HepG2 (cell line): ENCODE measurements around the gene UBL7. TPM values are rescaled to one million over a fixed set of nuclear protein-coding genes. Genes with fewer than 3 reads are reported as not detected.

Source experiments
- DRAP1 ChIP-seq: IDR thresholded peaks from 2 replicates; pipeline ENCODE4 v1.6.1; 2016; ENCODE audit warnings: missing genetic modification reagents, missing compliant biosample characterization
- E2F5 ChIP-seq: sonication (generic); formaldehyde crosslinking; conservative IDR thresholded peaks from 2 replicates; pipeline ENCODE4 v1.4.0; 2020; ENCODE audit warnings: missing genetic modification reagents
- GATAD1 ChIP-seq: IDR thresholded peaks from 2 replicates; pipeline ENCODE4 v1.6.1; 2016; ENCODE audit warnings: missing genetic modification reagents, missing compliant biosample characterization
- NR2F6 ChIP-seq, 2 experiments: IDR thresholded peaks; 2 replicates each; pipeline ENCODE4 v1.6.1; 2016; ENCODE audit warnings: antibody characterized with exemption in 1 of 2, mild to moderate bottlenecking in 1 of 2
- PHF8 ChIP-seq: sonication (generic); formaldehyde crosslinking; IDR thresholded peaks from 2 replicates; pipeline ENCODE4 v1.5.0; 2020; ENCODE audit warnings: missing genetic modification reagents
- SALL1 ChIP-seq: sonication (generic); formaldehyde crosslinking; IDR thresholded peaks from 2 replicates; pipeline ENCODE4 v1.8.0; 2022; ENCODE audit warnings: mild to moderate bottlenecking, missing genetic modification reagents
- SIX1 ChIP-seq: sonication (generic); formaldehyde crosslinking; IDR thresholded peaks from 2 replicates; pipeline ENCODE4 v1.4.0; 2020; ENCODE audit warnings: missing genetic modification reagents, borderline replicate concordance
- SSRP1 ChIP-seq: IDR thresholded peaks from 2 replicates; pipeline ENCODE4 v1.6.1; 2016; ENCODE audit warnings: control low read depth
- STAG1 ChIP-seq: sonication (generic); formaldehyde crosslinking; IDR thresholded peaks from 2 replicates; pipeline ENCODE4 v1.4.0; 2020; ENCODE audit warnings: missing genetic modification reagents
- TARDBP ChIP-seq: sonication (generic); formaldehyde crosslinking; IDR thresholded peaks from 2 replicates; pipeline ENCODE4 v1.8.0; 2022; ENCODE audit warnings: mild to moderate bottlenecking, missing genetic modification reagents
- TEAD2 ChIP-seq: sonication (generic); formaldehyde crosslinking; IDR thresholded peaks from 2 replicates; pipeline ENCODE4 v1.9.0; 2021; ENCODE audit warnings: missing genetic modification reagents
- ZBTB46 ChIP-seq: sonication (generic); formaldehyde crosslinking; IDR thresholded peaks from 2 replicates; pipeline ENCODE4 v1.4.0; 2020; ENCODE audit warnings: mild to moderate bottlenecking, missing genetic modification reagents, borderline replicate concordance
- ZFP90 ChIP-seq: sonication (generic); formaldehyde crosslinking; IDR thresholded peaks from 2 replicates; pipeline ENCODE4 v1.8.0; 2022; ENCODE audit warnings: missing genetic modification reagents, mild to moderate bottlenecking, inconsistent platforms, borderline replicate concordance
- ZMYM3 ChIP-seq: sonication (generic); formaldehyde crosslinking; IDR thresholded peaks from 2 replicates; pipeline ENCODE4 v1.5.1; 2020; ENCODE audit warnings: mild to moderate bottlenecking, missing genetic modification reagents
- ZNF143 ChIP-seq: sonication (generic); formaldehyde crosslinking; IDR thresholded peaks from 2 replicates; pipeline ENCODE4 v1.4.0; 2020; ENCODE audit warnings: missing genetic modification reagents
- ZNF234 ChIP-seq: sonication (generic); formaldehyde crosslinking; conservative IDR thresholded peaks from 2 replicates; pipeline ENCODE4 v1.5.1; 2020; ENCODE audit warnings: mild to moderate bottlenecking, missing genetic modification reagents
- ZNF253 ChIP-seq: sonication (generic); formaldehyde crosslinking; IDR thresholded peaks from 2 replicates; pipeline ENCODE4 v1.8.0; 2022; ENCODE audit warnings: mild to moderate bottlenecking, missing genetic modification reagents, borderline replicate concordance
- ZNF30 ChIP-seq: sonication (generic); formaldehyde crosslinking; IDR thresholded peaks from 2 replicates; pipeline ENCODE4 v1.5.0; 2020; ENCODE audit warnings: mild to moderate bottlenecking, missing genetic modification reagents
- ZNF34 ChIP-seq: sonication (generic); formaldehyde crosslinking; IDR thresholded peaks from 2 replicates; pipeline ENCODE4 v1.4.0; 2020; ENCODE audit warnings: mild to moderate bottlenecking, missing genetic modification reagents, borderline replicate concordance
- ZNF547 ChIP-seq: sonication (generic); formaldehyde crosslinking; IDR thresholded peaks from 2 replicates; pipeline ENCODE4 v1.5.1; 2020; ENCODE audit warnings: mild to moderate bottlenecking, missing genetic modification reagents
- ZNF670 ChIP-seq: sonication (generic); formaldehyde crosslinking; IDR thresholded peaks from 2 replicates; pipeline ENCODE4 v1.8.0; 2022; ENCODE audit warnings: mild to moderate bottlenecking, missing genetic modification reagents, borderline replicate concordance
- ZNF740 ChIP-seq: sonication (generic); formaldehyde crosslinking; IDR thresholded peaks from 2 replicates; pipeline ENCODE4 v1.4.0; 2020; ENCODE audit warnings: missing genetic modification reagents
- polyA plus RNA-seq, 8 experiments: library from polyadenylated mRNA; depleted of rRNA in 3 of 8; stranded (reverse) in 7 of 8; unstranded in 1 of 8; fragments of >200 nt; fragmentation: Illumina TruSeq in 4 of 8; extraction: Trizol in 4 of 8; gene quantifications; 2 replicates each; pipeline versions ENCODE4 v1.2.1 to v1.2.3, GENCODE V29; 2011 to 2016; ENCODE audit warnings: low read depth in 4 of 8, missing spikeins in 1 of 8, mixed read lengths in 1 of 8; ENCODE audit not compliant: insufficient read depth in 1 of 8
- total RNA-seq, 5 experiments: library from RNA; depleted of rRNA; stranded (reverse); fragments of >200 nt; fragmentation: Illumina TruSeq; extraction: Trizol; gene quantifications; 2 replicates each; pipeline ENCODE4 v1.2.3, GENCODE V29; 2016; ENCODE audit warnings: low read depth in 1 of 5
- TF ChIP-seq, protein P1 (sequence below): sonication (generic); formaldehyde crosslinking; IDR thresholded peaks from 2 replicates; pipeline ENCODE4 v1.4.0; 2020; ENCODE audit warnings: mild to moderate bottlenecking, low read depth, missing genetic modification reagents

The UBL7 gene
- total and polyA plus RNA-seq, 2 of the 13 experiments (the other 11 are each of a cell fraction or from before 2014, with no cell fraction given) = 55.0 to 63.5 TPM

DNA sequence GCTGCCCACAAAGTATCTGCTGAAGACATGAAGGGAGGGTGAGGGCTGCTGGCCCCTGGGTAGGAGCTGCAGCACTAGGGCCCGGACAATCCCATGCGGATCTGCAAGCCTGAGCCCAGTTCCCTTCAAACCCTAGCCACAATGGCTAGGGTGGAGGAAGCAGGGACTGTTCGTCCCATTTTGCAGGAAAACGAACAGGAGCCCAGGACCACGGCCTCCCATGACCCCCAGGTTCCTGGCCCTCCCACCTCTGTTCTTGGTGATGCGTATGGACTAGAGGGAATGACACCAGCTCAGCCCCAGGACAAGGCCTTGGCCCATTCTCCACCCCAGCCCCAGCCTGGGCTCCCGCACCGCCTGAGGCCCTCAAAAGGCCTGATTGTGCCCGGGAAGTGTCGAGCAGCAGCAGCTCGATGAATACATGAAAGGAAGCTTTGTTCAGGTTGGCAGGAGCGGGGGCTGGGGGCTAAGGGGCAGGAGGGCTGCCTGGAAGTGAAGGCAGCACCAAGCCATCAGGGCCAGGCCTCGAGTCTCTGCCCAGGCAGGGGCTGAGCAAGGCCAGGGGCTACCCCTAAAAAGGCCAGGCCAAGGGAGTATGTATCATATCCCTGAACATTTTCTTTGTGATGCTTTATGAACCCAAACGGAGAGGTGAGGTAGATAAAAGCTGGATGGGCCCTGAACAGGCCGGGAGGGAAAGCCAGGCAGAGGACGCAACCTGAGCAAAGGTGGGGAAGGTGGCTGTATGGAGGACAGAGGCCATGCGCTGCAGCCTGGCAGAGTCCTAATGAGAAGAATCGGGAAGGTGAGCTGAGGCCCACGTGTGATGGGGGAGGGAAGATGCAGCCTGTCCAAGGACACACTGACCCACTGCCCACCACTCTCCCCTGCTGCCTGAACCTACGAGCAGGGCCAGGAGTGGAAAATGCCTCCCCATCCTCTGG, 39.4 kb downstream of the UBL7 start (continued):
- TF ChIP-seq ZBTB46 (CRISPR knock-in tag) (no peak), ZMYM3 (CRISPR knock-in tag) (no peak; the same call in 1 of the 2 replicates), PHF8 (no peak), ZNF253 (CRISPR knock-in tag) (no peak), SALL1 (CRISPR knock-in tag) (peak; percentile 41), E2F5 (CRISPR knock-in tag) (no peak), ZNF547 (no peak), ZNF30 (CRISPR knock-in tag) (no peak), GATAD1 (CRISPR knock-in tag) (no peak), ZNF34 (CRISPR knock-in tag) (no peak), ZFP90 (CRISPR knock-in tag) (0 out of 2 replicates have a peak, but pooled peaks have one; percentile 49), ZNF740 (CRISPR knock-in tag) (no peak), ZNF143 (CRISPR knock-in tag) (no peak), DRAP1 (CRISPR knock-in tag) (peak; percentile 46; the same call in 1 of the 2 replicates), SIX1 (CRISPR knock-in tag) (no peak), STAG1 (no peak), TARDBP (CRISPR knock-in tag) (no peak), ZNF670 (CRISPR knock-in tag) (no peak), NR2F6 (IDR thresholded peaks at IDR 0.05) (no peak), NR2F6 (CRISPR knock-in tag; IDR thresholded peaks at IDR 0.05) (peak; percentile 72), TEAD2 (CRISPR knock-in tag) (no peak), ZNF234 (no peak), SSRP1 (CRISPR knock-in tag) (no peak)
- TF ChIP-seq, protein P1, sequence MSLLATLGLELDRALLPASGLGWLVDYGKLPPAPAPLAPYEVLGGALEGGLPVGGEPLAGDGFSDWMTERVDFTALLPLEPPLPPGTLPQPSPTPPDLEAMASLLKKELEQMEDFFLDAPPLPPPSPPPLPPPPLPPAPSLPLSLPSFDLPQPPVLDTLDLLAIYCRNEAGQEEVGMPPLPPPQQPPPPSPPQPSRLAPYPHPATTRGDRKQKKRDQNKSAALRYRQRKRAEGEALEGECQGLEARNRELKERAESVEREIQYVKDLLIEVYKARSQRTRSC (CRISPR knock-in tag) = no peak
